ENCODE data around the gene CYP2U1.

GRCh38 chr4:107951551-107951950, 20.2 kb downstream of the CYP2U1 start:
- TF ChIP-seq, protein P1, sequence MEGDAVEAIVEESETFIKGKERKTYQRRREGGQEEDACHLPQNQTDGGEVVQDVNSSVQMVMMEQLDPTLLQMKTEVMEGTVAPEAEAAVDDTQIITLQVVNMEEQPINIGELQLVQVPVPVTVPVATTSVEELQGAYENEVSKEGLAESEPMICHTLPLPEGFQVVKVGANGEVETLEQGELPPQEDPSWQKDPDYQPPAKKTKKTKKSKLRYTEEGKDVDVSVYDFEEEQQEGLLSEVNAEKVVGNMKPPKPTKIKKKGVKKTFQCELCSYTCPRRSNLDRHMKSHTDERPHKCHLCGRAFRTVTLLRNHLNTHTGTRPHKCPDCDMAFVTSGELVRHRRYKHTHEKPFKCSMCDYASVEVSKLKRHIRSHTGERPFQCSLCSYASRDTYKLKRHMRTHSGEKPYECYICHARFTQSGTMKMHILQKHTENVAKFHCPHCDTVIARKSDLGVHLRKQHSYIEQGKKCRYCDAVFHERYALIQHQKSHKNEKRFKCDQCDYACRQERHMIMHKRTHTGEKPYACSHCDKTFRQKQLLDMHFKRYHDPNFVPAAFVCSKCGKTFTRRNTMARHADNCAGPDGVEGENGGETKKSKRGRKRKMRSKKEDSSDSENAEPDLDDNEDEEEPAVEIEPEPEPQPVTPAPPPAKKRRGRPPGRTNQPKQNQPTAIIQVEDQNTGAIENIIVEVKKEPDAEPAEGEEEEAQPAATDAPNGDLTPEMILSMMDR (IDR thresholded peaks at IDR 0.05) = no peak
- TF ChIP-seq EP300 (IDR thresholded peaks at IDR 0.05) = no peak
- TF ChIP-seq POLR2A (IDR thresholded peaks at IDR 0.05) = no peak
